ENCODE measurements around the gene TOP3A. TPM values are rescaled to one million over a fixed set of nuclear protein-coding genes. Genes with fewer than 3 reads are reported as not detected.

Gene TOP3A
- total RNA-seq, 2 experiments from 2014 or later: 61.8 to 65.7 TPM

GRCh38 chr17:18224387-18225120, 90.2 kb downstream of the TOP3A start:
- no peak for TF ChIP-seq CTCF (IDR thresholded peaks at IDR 0.05)
- H3K27me3 Mint-ChIP-seq: no peaks in the 10 kb centered on the region
- CTCF ChIA-PET: interaction anchor here (1.3 kb wide), 1 partner anchor 15 kb away, joined by 3 read pairs; no protein-coding TSS in a partner anchor
- peaks cover 14% of the 10 kb centered on the region for H3K4me1 Mint-ChIP-seq (ENCODE audit: low read depth)
- DNase-seq: no peak
- peak overlapping the region; percentile 46 for H3K27ac Mint-ChIP-seq
- POLR2A ChIA-PET: interaction anchor here (0.5 to 1.9 kb wide), 3 partner anchors 33 to 93 kb away, joined by 3 to 4 read pairs (median 3); no protein-coding TSS in a partner anchor
- intact Hi-C loops (cut with micrococcal nuclease): no loop called here
- H3K9me3 Mint-ChIP-seq: no peaks in the 10 kb centered on the region
- H3K4me3 Mint-ChIP-seq: peak overlapping the region; percentile 65
- H3K36me3 Mint-ChIP-seq (ENCODE audit: low read depth): no peaks in the 10 kb centered on the region
- ATAC-seq: no peak

GRCh38 chr17:18224053-18224386, 90.8 kb downstream of the TOP3A start:
- DNase-seq (no peak), ATAC-seq (no peak)
- Mint-ChIP-seq H3K27ac (no peak overlapping the region), H3K27me3 (no peaks in the 10 kb centered on the region), H3K9me3 (no peaks in the 10 kb centered on the region), H3K4me3 (no peak overlapping the region), H3K4me1 (ENCODE audit: low read depth) (peaks cover 14% of the 10 kb centered on the region), H3K36me3 (ENCODE audit: low read depth) (no peaks in the 10 kb centered on the region)
- POLR2A ChIA-PET: interaction anchor here (0.5 to 1.9 kb wide), 4 partner anchors 32 to 94 kb away, joined by 3 to 4 read pairs (median 3); no protein-coding TSS in a partner anchor
- CTCF ChIA-PET: interaction anchor here (0.8 to 1.3 kb wide), 2 partner anchors 16 to 18 kb away, joined by 3 read pairs; no protein-coding TSS in a partner anchor
- intact Hi-C loops (cut with micrococcal nuclease): no loop called here
- TF ChIP-seq CTCF (IDR thresholded peaks at IDR 0.05): no peak

Small RNAs within 50 kb of the gene (microRNA-seq; reads per million reads assigned to microRNA genes)
- not detected for gene MIR6778 (ENCODE audit: borderline microRNAs expressed, borderline replicate concordance)

Other genes with a start within 250 kb of the TOP3A start
- gene DRG2, start 227.0 kb downstream of the TOP3A start, total RNA-seq: 10 to 100 TPM; 45.0 to 45.1 TPM
- 1 to 10 TPM in 1 of 2 experiments, under 1 TPM in 1; 0.76 to 1.1 TPM for gene MYO15A, start 206.2 kb downstream of the TOP3A start, total RNA-seq
- gene ALKBH5, start 131.2 kb downstream of the TOP3A start, total RNA-seq: 100 to 1,000 TPM; 213 to 217 TPM
- 10 to 100 TPM; 15.1 to 17.6 TPM for gene LLGL1, start 89.4 kb downstream of the TOP3A start, total RNA-seq
- 100 to 1,000 TPM; 276 to 281 TPM for gene FLII, start 56.3 kb downstream of the TOP3A start, total RNA-seq
- gene MIEF2, start 54.3 kb downstream of the TOP3A start, total RNA-seq: 1 to 10 TPM; 5.5 to 6.2 TPM
- 10 to 100 TPM; 12.9 to 13.7 TPM for gene SMCR8, start 299 bp upstream of the TOP3A start, total RNA-seq
- gene SHMT1, start 48.6 kb upstream of the TOP3A start, total RNA-seq: 10 to 100 TPM; 45.1 to 49.6 TPM
- not detected for gene EVPLL, start 62.8 kb upstream of the TOP3A start, total RNA-seq
- not detected for gene LGALS9C, start 161.8 kb upstream of the TOP3A start, total RNA-seq

Data from activated CD8-positive, alpha-beta T cell treated with anti-CD3 and anti-CD28 coated beads for 36 hours (primary cell).